Hepatocyte (in vitro differentiated cells): ENCODE measurements around the gene PRPF6. TPM values are rescaled to one million over a fixed set of nuclear protein-coding genes. Genes with fewer than 3 reads are reported as not detected.
A peak's percentile ranks its signal among the peaks of the same experiment; 100 is the strongest.

Experiments
- DNase-seq: peaks from one replicate; pipeline ENCODE4 v3.0.0-alpha.2; 2016; ENCODE audit warnings: low spot score
- H2AFZ ChIP-seq: fragments of 200-600 bp; sonication (generic); 2 replicates; pipeline ENCODE4 v1.6.0; 2016; ENCODE audit warnings: antibody characterized with exemption, mild to moderate bottlenecking
- H3K27ac ChIP-seq: fragments of 200-600 bp; sonication (generic); 2 replicates; pipeline ENCODE4 v1.5.1; 2016; ENCODE audit warnings: mild to moderate bottlenecking
- H3K27me3 ChIP-seq: fragments of 200-600 bp; sonication (generic); 2 replicates; pipeline ENCODE4 v1.6.1; 2016
- H3K36me3 ChIP-seq: fragments of 200-600 bp; sonication (generic); replicated peaks from 2 replicates; pipeline ENCODE4 v1.5.1; 2016; ENCODE audit warnings: low read depth; ENCODE audit not compliant: insufficient read depth
- H3K4me1 ChIP-seq: fragments of 200-600 bp; sonication (generic); 2 replicates; pipeline ENCODE4 v1.5.1; 2016; ENCODE audit warnings: mild to moderate bottlenecking, moderate library complexity; ENCODE audit not compliant: insufficient read depth
- H3K4me2 ChIP-seq: fragments of 200-600 bp; sonication (generic); 2 replicates; pipeline ENCODE4 v1.6.0; 2016
- H3K4me3 ChIP-seq: fragments of 200-600 bp; sonication (generic); 2 replicates; pipeline ENCODE4 v1.5.1; 2016; ENCODE audit warnings: mild to moderate bottlenecking
- H3K79me2 ChIP-seq: fragments of 200-600 bp; sonication (generic); 2 replicates; pipeline ENCODE4 v1.6.0; 2017; ENCODE audit warnings: mild to moderate bottlenecking
- H3K9me2 ChIP-seq: fragments of 200-600 bp; sonication (generic); replicated peaks from 2 replicates; pipeline ENCODE4 v1.6.0; 2017; ENCODE audit warnings: mild to moderate bottlenecking; ENCODE audit not compliant: insufficient read depth
- H3K9me3 ChIP-seq: fragments of 200-600 bp; sonication (generic); 2 replicates; pipeline ENCODE4 v1.5.1; 2016; ENCODE audit warnings: low read depth, mild to moderate bottlenecking
- H4K20me1 ChIP-seq: fragments of 200-600 bp; sonication (generic); 2 replicates; pipeline ENCODE4 v1.6.0; 2016; ENCODE audit warnings: mild to moderate bottlenecking; ENCODE audit not compliant: insufficient read depth, poor library complexity, severe bottlenecking
- EZH2 ChIP-seq: fragments of 200-600 bp; sonication (generic); IDR thresholded peaks from 2 replicates; pipeline ENCODE4 v1.6.1; 2016; ENCODE audit warnings: antibody characterized with exemption, mild to moderate bottlenecking, borderline replicate concordance
- EZH2phosphoT487 ChIP-seq: fragments of 200-600 bp; sonication (generic); IDR thresholded peaks from one replicate; pipeline ENCODE4 v1.6.1; 2018; ENCODE audit warnings: antibody characterized with exemption, mild to moderate bottlenecking, low read depth, moderate library complexity; ENCODE audit not compliant: unreplicated experiment, severe bottlenecking
- WGBS: methylation state at CpG from one replicate; pipeline ENCODE4 v1.1.6; 2016; ENCODE audit warnings: low lambda C conversion rate; ENCODE audit errors: missing lambda C conversion rate; 5-methylcytosine and 5-hydroxymethylcytosine counted together
- polyA plus RNA-seq: library from polyadenylated mRNA; unstranded; fragments of >200 nt; fragmentation: Nextera tagmentation; extraction: Ambion mirVana; gene quantifications from 2 replicates; pipeline ENCODE4 v1.2.1, GENCODE V29; 2016
- total RNA-seq: library from RNA; depleted of rRNA; stranded (reverse); fragments of >200 nt; gene quantifications from 2 replicates; pipeline ENCODE4 v1.2.3, GENCODE V29; 2014
- TF ChIP-seq, protein P1 (sequence below): fragments of 200-600 bp; sonication (generic); IDR thresholded peaks from 2 replicates; pipeline ENCODE4 v1.5.1; 2016; ENCODE audit warnings: antibody characterized with exemption, mild to moderate bottlenecking; ENCODE audit not compliant: poor library complexity

The PRPF6 gene
- total and polyA plus RNA-seq, 2 experiments from 2014 or later, result 37.3 to 41.3 TPM

- H3K27me3 ChIP-seq, result no peaks in the 10 kb centered on the region
- H3K36me3 ChIP-seq, result no peaks in the 10 kb centered on the region
- WGBS, result 86% methylated on average over 17 of the region's 17 CpGs
These were observed 41.9 kb downstream of the PRPF6 start for GRCh38 chr20:64022671-64023360.

GRCh38 chr20:64023361-64024140 is 42.6 kb downstream of the PRPF6 start:
- TF ChIP-seq, protein P1, sequence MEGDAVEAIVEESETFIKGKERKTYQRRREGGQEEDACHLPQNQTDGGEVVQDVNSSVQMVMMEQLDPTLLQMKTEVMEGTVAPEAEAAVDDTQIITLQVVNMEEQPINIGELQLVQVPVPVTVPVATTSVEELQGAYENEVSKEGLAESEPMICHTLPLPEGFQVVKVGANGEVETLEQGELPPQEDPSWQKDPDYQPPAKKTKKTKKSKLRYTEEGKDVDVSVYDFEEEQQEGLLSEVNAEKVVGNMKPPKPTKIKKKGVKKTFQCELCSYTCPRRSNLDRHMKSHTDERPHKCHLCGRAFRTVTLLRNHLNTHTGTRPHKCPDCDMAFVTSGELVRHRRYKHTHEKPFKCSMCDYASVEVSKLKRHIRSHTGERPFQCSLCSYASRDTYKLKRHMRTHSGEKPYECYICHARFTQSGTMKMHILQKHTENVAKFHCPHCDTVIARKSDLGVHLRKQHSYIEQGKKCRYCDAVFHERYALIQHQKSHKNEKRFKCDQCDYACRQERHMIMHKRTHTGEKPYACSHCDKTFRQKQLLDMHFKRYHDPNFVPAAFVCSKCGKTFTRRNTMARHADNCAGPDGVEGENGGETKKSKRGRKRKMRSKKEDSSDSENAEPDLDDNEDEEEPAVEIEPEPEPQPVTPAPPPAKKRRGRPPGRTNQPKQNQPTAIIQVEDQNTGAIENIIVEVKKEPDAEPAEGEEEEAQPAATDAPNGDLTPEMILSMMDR, result no peak
- TF ChIP-seq EZH2, result no peak
- no peak for TF ChIP-seq EZH2phosphoT487
- no peak overlapping the region for H3K4me3 ChIP-seq
- H3K27me3 ChIP-seq, result no peaks in the 10 kb centered on the region
- no peak overlapping the region for H3K4me2 ChIP-seq
- H2AFZ ChIP-seq, result no peak overlapping the region
- H3K79me2 ChIP-seq, result no peaks in the 10 kb centered on the region
- no peaks in the 10 kb centered on the region for H3K9me3 ChIP-seq
- peaks cover 7% of the 10 kb centered on the region for H4K20me1 ChIP-seq
- H3K27ac ChIP-seq, result no peak overlapping the region
- no peaks in the 10 kb centered on the region for H3K9me2 ChIP-seq
- 76% methylated on average over 15 of the region's 15 CpGs for WGBS
- no peak for DNase-seq
- H3K36me3 ChIP-seq, result no peaks in the 10 kb centered on the region
- peaks cover 5% of the 10 kb centered on the region for H3K4me1 ChIP-seq

More at GRCh38 chr20:64022671-64023360, 41.9 kb downstream of the PRPF6 start:
- H4K20me1 ChIP-seq, result peaks cover 7% of the 10 kb centered on the region
- DNase-seq, result no peak
- no peaks in the 10 kb centered on the region for H3K9me2 ChIP-seq
- no peak overlapping the region for H3K4me3 ChIP-seq
- H2AFZ ChIP-seq, result no peak overlapping the region
- no peaks in the 10 kb centered on the region for H3K79me2 ChIP-seq
- H3K27ac ChIP-seq, result no peak overlapping the region
- TF ChIP-seq, protein P1, result no peak
- TF ChIP-seq EZH2 (no peak), EZH2phosphoT487 (no peak)
- H3K4me1 ChIP-seq, result peaks cover 5% of the 10 kb centered on the region
- no peaks in the 10 kb centered on the region for H3K9me3 ChIP-seq
- H3K4me2 ChIP-seq, result no peak overlapping the region

DNA sequence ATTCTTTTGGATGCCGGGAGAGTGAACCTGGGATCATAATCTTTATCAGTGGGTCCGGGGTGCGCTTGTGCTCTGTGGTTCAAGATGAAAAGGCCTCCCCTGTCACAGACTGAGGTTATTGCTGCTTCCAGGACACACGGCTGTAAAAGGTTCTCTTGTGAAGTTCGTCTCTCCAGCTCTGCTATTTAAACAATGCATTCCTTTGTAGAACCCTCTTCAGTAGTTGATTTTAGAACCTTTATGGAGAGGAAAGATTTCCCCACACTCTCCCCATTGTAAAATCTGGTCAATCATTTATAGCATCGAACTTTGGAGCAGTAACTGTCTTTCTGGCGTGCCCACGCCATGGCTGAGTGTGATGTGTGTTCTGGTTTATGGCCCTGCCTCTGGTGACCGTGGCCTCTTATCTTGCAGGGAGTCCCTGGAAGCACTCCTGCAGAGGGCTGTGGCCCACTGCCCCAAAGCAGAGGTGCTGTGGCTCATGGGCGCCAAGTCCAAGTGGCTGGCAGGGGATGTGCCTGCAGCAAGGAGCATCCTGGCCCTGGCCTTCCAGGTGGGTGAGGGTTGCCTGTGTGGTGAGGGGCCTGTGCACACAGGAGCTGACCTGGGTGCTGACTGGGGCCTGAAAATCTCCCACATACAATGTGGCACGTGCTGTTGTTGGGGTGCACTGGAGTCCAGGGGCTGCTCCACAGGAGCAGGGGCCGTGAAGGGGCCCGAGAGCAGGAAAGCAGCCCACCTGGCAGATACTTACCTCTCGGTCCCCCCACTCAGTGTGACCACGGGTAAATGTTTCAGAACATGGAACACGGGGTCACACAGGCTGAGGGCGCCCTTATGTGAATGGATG is 43.4 kb downstream of the PRPF6 start:
- no peaks in the 10 kb centered on the region for H3K9me2 ChIP-seq
- H4K20me1 ChIP-seq, result peaks cover 7% of the 10 kb centered on the region
- TF ChIP-seq, protein P1, result no peak
- no peak for TF ChIP-seq EZH2phosphoT487
- no peak for TF ChIP-seq EZH2
- H3K27me3 ChIP-seq, result no peaks in the 10 kb centered on the region
- no peak overlapping the region for H3K27ac ChIP-seq
- H2AFZ ChIP-seq, result no peak overlapping the region
- H3K36me3 ChIP-seq, result no peaks in the 10 kb centered on the region
- no peaks in the 10 kb centered on the region for H3K79me2 ChIP-seq
- WGBS, result 65% methylated on average over 17 of the region's 17 CpGs
- H3K4me1 ChIP-seq, result peaks cover 5% of the 10 kb centered on the region
- H3K4me3 ChIP-seq, result no peak overlapping the region
- no peaks in the 10 kb centered on the region for H3K9me3 ChIP-seq
- peak; percentile 72 for DNase-seq
- no peak overlapping the region for H3K4me2 ChIP-seq
